ENCODE measurements around the gene RLBP1. TPM values are rescaled to one million over a fixed set of nuclear protein-coding genes. Genes with fewer than 3 reads are reported as not detected.

The RLBP1 gene
- total and polyA plus RNA-seq, 2 of the 13 experiments (the other 11 are each of a cell fraction or from before 2014, with no cell fraction given), result 0.07 TPM; not detected in 1

DNA sequence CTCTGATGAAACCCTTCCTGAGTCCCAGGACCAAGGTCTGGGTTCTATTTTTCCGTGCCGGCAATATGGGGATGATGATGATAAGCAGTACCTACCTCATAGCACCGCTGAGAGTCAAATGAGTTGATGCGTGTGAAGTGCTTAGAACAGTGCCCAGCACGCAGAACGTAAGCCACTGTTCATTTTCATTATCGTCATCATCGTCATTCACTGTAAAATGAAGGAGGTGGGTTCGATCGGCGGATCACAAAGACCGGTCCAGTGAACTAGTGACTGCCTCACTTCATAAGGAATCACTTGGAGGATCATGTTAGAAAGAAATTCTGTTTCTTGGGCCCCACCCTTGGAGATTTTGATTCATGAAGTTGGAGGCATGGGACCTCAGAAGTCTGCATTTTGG, 44.3 kb downstream of the RLBP1 start:
- 96% methylated on average over 12 of the region's 12 CpGs for WGBS (ENCODE audit: low lambda C conversion rate)
- in situ Hi-C loops (cut with HindIII; ENCODE audit: extremely low pct_ligation_motif_present, low pct_unique_long_range_greater_than_20kb), result loop anchor here (5.0 to 10.0 kb wide), 2 partner anchors 120 to 272 kb away; no protein-coding TSS in a partner anchor
- Histone ChIP-seq H3K27ac (ENCODE audit: extremely low read length, insufficient read depth, low read length) (no peak overlapping the region), H3K4me1 (ENCODE audit: insufficient read depth, low read length) (no peaks in the 10 kb centered on the region), H3K4me2 (ENCODE audit: low read depth, low read length) (no peak overlapping the region), H3K9me3 (ENCODE audit: low read length) (no peaks in the 10 kb centered on the region), H3K79me2 (ENCODE audit: insufficient read depth, low read length) (no peaks in the 10 kb centered on the region), H2AFZ (ENCODE audit: low read length) (no peak overlapping the region), H3K36me3 (replicated peaks in 1 of 2; ENCODE audit: control insufficient read depth in 1 of 2, insufficient read depth in 2 of 2, low read length in 2 of 2) (peaks cover 8 to 41% of the 10 kb centered on the region in 2 experiments), H4K20me1 (ENCODE audit: insufficient read depth, low read length) (no peaks in the 10 kb centered on the region), H3K27me3 (ENCODE audit: control insufficient read depth in 1 of 2, insufficient read depth in 2 of 2, low read length in 2 of 2) (no peaks in the 10 kb centered on the region), H3K4me3 (replicated peaks in 1 of 3; ENCODE audit: insufficient read depth in 1 of 3, low read depth in 2 of 3, low read length in 3 of 3) (no peak overlapping the region), H3K9ac (ENCODE audit: insufficient read depth, low read depth, low read length) (no peak overlapping the region)
- POLR2A ChIA-PET, result interaction anchor here (0.6 to 1.4 kb wide), 2 partner anchors 12 to 113 kb away, joined by 3 read pairs; no protein-coding TSS in a partner anchor
- DNase-seq (ENCODE audit: low spot score), result no peak
- TF ChIP-seq BRCA1 (CRISPR knock-in tag; IDR thresholded peaks at IDR 0.05) (no peak), SP4 (CRISPR knock-in tag; IDR thresholded peaks at IDR 0.05) (no peak), NR2C2 (CRISPR knock-in tag; IDR thresholded peaks at IDR 0.05; ENCODE audit: borderline replicate concordance) (no peak)
- TF ChIP-seq, protein P1, sequence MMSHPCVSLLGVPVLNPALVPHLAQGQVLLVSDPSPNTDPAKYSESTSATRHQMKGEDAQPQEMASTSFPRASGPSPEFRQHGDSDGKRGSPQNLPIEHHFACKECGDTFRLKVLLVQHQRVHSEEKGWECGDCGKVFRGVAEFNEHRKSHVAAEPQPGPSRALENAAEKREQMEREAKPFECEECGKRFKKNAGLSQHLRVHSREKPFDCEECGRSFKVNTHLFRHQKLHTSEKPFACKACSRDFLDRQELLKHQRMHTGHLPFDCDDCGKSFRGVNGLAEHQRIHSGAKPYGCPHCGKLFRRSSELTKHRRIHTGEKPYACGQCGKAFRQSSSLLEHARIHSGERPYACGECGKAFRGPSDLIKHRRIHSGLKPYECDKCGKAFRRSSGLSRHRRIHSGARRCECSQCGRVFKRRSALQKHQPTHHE (CRISPR knock-in tag; IDR thresholded peaks at IDR 0.05; ENCODE audit: borderline replicate concordance), result no peak
- TF ChIP-seq, protein P2, sequence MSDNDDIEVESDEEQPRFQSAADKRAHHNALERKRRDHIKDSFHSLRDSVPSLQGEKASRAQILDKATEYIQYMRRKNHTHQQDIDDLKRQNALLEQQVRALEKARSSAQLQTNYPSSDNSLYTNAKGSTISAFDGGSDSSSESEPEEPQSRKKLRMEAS (IDR thresholded peaks at IDR 0.05), result no peak
- ATAC-seq, result no peak
- CTCF ChIA-PET (ENCODE audit: low intra/inter-chr PET ratio, low total read pairs), result interaction anchor here (1.4 to 3.8 kb wide), 2 partner anchors 114 to 121 kb away, joined by 3 to 75 read pairs; no protein-coding TSS in a partner anchor
- intact Hi-C loops (cut with micrococcal nuclease; ENCODE audit: unreplicated experiment), result loop anchor here (1.0 to 10.0 kb wide), 2 partner anchors 120 to 282 kb away; partner anchors contain the start of gene HAPLN3
- FAIRE-seq, result no peak
- no TSS peak for BruUV-seq (replicated peaks)

All from HepG2 (cell line).